GM18520 (cell line): ENCODE measurements around the gene CRELD2.

Experiments used
- ATAC-seq: cut with Tn5 transposase; IDR thresholded peaks from one replicate; pipeline ENCODE4 v1.9.1; 2021; ENCODE audit not compliant: unreplicated experiment

The CRELD2 gene

GRCh38 chr22:49928555-49929210, 10.2 kb downstream of the CRELD2 start:
- ATAC-seq: no peak

DNA sequence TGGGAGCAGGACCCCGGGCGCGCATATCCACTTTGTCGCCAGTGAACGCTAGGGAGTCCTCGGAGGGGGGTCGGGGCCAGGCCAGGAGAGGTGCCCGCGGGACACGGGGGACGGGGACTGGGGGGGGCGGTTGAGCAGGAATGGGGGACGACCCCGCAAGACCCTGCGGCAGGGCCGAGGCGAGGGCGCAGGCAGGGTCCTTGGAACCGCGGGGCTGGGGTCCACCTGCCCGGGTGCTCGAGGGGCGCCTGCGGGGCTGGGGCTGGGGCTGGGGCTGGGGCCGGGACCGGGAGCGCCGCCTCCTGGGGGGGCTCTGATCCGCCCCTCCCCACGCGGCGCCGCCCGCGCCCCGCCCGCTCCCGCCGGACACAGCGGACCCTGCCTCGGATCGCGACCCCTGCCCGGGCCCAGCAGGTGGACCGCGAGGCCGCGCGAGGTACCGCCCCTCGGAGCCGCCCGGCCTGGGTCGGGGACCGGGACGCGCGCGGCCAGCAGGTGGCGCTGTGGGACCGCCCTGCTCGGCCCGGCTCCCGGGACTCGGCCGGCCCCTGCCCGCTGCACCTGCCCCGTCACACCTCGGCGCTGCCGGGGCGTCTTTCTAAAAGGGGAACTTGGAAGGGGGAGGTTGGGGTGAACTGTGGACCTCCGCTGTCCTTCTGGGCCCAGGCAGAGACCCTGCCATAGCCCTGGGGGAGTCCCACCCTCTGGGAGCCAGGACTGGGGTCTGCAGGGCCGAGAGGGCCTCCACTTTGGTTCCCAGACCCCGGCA, 11.0 kb downstream of the CRELD2 start:
- ATAC-seq: no peak

DNA sequence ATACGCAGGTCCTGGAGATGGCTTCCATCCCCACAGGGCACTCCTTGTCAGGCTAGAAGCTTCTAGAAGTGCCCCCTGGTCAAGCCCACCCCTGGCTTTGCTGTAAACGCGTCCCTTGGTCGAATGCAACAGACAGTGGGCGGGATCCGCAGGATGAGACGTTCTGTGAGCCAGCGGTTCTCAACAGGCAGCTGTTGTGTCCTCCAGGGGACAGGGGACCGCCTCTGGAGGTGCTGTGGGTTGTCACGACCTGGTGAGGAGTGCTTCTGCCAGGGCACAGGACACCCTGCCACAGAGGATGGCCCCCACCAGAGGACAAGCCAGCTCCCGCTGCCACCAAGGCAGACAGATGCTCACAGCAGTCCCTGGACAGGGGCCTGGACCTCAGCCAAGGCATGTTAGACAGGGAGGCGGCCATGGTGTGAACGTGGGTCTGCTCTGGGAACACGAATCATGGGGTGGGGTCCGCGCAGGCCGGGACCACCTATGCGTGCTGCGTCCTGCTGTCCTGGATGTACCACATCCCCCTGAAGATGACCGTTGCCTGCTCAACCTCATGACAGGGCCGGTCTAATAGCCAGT, 11.7 kb downstream of the CRELD2 start:
- no peak for ATAC-seq

GRCh38 chr22:49930596-49931412, 12.4 kb downstream of the CRELD2 start:
- no peak for ATAC-seq

GRCh38 chr22:49933236-49934159, 15.1 kb downstream of the CRELD2 start:
- ATAC-seq: no peak

DNA sequence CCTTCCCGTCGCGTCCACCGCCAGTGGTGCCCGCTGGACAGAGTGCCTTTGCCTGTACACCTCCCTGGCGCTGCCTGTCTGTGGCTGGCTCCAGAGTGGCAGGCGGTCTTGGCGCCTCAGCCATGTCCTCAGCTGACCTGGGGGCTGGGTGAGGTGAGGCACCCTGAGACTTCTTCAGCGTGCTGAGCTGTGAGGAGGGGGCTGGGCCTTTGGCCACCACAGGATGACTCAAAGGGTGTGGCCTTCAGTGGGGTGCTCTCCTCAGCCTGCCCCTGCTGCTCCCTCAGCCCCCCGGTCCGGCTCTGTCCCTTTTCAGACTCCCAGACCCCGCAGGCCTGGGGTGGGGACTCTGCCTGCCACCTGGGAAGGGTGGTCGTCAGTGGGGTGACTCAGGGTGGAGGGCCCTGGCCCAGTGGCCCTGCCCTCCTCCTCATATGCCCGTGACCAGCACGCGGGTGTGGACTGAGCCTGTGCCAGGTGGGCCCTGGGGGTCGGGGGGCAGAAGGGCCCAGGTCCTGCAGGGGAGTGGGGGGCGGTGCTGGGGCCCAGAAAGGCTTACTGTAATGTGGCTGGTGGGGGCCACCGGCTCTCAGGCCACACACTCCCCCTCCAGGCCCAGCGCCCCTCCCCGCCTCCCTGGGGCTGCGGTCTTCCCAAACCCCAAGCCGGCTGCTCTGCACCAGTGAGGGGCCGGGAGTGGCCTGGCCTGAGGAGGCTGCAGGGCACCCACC, 15.9 kb downstream of the CRELD2 start:
- no peak for ATAC-seq

DNA sequence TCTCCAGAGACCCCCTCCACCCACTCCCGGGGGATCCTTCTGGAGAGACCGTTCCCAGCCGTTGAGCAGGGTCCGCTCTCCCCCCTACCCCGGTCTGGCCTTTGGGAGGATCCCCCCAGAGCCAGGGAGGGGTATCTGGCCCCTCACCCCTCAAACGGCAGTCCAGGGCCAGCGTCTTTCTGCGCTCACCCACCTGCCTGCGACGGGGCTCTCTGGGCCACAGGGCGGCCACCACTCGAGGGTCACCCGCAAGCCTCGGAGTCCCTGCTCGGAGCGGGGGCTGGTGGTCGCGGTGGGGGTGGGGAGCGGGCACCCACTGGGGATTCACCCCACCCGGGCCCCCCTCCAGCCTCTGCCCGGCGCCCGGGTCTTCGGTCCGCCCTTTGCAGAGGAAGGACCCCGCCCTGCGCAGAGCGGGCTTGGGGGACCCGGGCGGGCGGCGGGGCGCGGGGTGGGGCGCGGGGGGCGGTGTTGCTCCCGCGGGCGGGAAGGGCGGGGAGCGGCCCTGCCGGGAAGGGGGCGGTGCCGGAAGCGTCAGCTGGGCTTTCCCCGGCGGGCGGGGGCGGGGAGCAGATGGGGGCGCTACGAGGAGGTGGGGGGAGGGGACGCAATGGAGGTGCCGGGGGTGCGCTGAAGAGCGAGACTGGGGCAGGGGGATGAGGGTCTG, 16.6 kb downstream of the CRELD2 start:
- no peak for ATAC-seq

- no peak for ATAC-seq
Observed at GRCh38 chr22:49935561-49935960, 17.1 kb downstream of the CRELD2 start.

GRCh38 chr22:49936018-49936972, 17.9 kb downstream of the CRELD2 start:
- ATAC-seq: peak; percentile 76

GRCh38 chr22:49936973-49937757, 18.7 kb downstream of the CRELD2 start:
- no peak for ATAC-seq

DNA sequence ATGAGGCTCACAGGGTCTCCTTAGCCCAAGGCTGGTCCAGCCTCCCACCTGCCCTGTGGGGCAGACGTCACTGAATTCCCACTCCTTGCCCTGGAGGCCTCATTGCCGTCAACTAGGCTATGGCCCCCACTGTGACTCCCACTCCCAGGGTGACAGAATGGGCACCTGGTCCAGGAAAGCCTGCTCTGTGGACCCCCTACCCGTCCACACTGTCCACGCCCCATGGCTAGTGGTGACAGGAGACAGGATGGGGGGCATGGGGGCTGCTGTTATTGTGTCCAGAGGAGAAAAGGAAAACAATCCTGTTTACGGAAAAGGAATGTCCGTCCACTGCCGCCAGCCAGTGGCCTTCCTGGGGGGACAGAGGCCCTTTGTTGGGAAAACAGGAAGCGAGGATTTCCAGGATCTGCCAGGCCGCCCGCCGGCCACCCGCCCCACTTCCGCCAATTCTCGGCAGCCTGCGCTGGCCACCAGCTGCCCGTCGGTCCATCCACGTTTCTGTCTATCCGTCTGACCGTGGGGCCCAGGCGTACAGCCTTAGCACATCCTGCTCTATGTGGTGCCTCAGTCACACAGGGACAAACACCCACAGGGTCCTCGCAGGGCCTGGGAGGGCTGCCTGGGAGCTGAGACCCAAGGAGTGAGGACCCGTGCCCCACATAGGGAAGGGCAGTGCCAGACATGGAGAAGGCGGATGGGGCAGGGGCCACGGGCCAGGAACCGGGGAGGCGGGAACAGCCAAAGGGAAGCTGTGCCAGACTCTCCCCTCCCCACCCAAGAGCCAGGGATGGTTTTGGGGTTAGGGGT, 19.5 kb downstream of the CRELD2 start:
- ATAC-seq: no peak

DNA sequence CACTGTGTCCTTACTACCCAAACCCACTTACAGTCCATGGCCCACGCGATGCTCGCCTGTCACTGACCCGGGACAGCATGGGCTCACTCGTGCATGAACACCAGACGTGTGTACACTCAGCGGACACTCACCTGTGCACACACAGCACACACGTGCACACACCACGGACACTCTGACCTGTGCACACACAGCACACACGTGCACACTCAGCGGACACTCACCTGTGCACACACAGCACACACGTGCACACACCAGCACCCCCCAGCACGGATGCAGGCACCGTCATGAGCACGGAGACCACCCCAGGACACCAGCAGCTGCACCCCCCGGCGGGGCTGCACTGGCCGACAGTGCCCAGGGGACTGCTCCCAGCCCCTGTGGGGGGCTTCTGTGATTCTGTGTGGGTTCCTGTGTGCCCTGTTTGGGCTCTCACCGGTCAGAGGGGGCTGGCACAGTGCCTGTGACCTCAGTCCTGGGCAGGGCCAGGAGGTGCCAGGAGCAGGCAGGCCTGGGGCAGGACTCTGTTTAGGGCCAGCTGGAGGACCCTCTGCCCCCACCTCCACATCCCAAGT, 20.2 kb downstream of the CRELD2 start:
- no peak for ATAC-seq

DNA sequence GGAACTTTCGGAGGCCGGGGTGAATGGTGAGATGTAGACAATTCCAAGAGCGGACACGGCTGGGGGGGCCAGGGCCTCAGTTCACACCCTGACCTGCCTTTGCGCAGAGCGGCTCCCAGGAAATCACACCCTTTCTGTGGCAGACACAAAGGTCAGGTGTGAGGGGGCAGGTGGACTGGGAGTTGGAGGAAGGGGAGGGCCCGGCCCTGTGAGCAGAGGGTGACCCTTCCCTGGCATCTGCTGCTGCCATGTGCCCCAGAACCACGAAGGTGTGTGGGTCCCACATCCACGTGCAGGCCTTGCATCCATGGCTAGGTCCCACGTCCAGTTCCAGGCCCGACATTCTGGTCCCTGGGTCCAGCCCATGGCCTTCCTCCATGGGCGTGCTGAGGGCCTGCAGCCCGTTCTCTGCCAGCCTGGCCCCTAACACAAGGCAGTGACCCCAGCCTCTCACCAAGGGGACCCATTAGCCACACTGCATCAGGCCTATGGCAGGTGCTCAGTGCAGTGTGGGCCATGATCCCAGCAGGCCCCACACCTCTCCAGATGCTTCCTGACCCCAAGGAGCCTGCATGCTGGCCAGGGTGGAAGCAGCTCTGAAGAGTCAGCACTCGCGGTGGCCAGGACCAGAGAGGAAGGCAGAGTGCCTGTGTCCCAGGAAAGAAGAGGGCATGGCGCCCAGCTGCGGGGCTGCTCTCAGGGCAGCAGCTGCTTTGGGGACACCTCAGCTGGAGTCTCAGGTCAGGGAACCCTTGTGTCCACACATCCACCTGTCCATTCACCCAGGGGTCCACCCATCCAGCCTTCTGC, 23.3 kb downstream of the CRELD2 start:
- ATAC-seq: no peak

DNA sequence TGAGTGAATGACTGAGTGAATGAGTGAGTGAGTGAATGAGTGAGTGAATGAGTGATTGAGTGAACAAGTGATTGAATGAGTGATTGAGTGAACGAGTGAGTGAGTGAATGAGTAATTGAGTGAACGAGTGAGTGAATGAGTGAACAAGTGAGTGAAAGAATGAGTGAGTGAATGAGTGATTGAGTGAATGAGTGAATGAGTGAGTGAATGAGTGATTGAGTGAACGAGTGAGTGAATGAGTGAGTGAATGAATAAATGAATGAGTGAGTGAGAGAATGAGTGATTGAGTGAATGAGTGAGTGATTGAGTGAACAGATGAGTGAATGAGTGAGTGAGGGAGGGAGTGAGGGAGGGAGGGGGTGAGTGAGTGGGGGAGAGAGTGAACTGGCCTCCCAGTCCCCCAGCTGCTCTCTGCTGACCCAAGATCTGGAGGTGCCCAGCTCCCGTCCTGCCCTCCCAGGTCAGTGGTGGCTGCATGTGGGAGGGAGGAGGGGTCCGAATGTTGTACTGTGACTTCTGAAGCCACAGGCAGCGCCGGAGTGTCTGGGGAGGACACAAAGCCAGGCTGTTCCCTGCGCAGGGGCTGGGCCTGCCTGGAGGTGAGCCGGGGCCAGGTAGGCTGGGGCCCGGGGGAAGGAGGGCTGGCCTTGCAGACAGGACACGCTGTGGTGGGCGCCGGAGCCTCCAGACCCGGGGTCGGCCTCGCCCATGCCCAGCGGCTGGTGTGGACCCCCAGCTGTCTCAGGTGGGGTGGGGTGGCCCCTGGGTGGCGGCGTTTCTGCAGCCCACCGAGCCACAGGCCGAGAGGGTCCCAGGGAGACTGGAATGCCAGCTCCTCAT, 24.4 kb downstream of the CRELD2 start:
- no peak for ATAC-seq
